Measurements from ENCODE around the gene GNAL. TPM values are rescaled to one million over a fixed set of nuclear protein-coding genes. Genes with fewer than 3 reads are reported as not detected.
A peak's percentile ranks its signal among the peaks of the same experiment; 100 is the strongest.

Gene GNAL
- total RNA-seq, 6 experiments from 2014 or later: 0.09 to 0.21 (median 0.17) TPM

DNA sequence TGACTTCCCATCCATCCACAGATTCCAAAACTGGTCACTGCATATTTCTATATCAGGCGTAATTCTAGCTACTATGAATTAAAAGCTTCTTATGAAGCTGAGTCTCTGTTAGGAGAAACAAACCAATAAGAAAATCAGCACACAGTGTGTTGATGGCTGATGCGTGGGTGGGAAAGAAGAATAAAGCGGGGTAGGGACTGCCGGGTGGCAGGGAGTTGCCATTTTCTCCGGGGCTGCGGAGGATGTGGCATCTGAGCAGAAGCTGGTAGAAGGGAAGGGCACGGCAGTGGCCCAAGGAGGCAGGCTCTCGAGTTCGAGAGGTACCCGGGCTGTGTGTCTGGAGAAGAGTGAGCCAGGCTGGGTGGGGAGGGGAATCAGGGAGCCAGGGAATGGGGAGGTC, 113.5 kb downstream of the GNAL start:
- peaks cover 16% of the 10 kb centered on the region for H3K4me1 Mint-ChIP-seq (ENCODE audit: low read depth)
- no peak for DNase-seq
- H3K27me3 Mint-ChIP-seq (ENCODE audit: insufficient read depth): peaks cover 14% of the 10 kb centered on the region
- no peak overlapping the region for H3K27ac Mint-ChIP-seq
- TF ChIP-seq, protein P1, sequence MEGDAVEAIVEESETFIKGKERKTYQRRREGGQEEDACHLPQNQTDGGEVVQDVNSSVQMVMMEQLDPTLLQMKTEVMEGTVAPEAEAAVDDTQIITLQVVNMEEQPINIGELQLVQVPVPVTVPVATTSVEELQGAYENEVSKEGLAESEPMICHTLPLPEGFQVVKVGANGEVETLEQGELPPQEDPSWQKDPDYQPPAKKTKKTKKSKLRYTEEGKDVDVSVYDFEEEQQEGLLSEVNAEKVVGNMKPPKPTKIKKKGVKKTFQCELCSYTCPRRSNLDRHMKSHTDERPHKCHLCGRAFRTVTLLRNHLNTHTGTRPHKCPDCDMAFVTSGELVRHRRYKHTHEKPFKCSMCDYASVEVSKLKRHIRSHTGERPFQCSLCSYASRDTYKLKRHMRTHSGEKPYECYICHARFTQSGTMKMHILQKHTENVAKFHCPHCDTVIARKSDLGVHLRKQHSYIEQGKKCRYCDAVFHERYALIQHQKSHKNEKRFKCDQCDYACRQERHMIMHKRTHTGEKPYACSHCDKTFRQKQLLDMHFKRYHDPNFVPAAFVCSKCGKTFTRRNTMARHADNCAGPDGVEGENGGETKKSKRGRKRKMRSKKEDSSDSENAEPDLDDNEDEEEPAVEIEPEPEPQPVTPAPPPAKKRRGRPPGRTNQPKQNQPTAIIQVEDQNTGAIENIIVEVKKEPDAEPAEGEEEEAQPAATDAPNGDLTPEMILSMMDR (IDR thresholded peaks at IDR 0.05): no peak
- no peaks in the 10 kb centered on the region for H3K36me3 Mint-ChIP-seq (ENCODE audit: low read depth)
- no peaks in the 10 kb centered on the region for H3K9me3 Mint-ChIP-seq
- no peak overlapping the region for H3K4me3 Mint-ChIP-seq

DNA sequence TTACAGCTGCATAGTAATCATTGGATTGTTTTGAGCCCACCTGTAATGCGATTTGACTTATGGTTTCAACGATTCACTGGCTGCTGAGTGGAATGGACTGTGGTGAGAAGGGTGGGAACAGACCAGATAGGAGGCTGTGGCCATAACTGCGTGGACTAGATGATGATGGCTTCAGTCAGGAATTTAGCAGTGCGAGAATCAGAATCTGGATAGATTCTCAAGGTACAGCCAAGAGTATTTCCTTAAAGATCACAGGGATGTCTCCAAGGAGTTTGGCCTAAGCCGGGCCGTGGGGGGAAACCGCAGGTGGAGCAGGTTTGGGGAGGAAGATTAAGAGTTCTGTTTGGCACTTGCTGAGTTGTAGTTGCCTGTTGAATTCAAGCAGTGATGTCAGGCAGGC, 118.2 kb downstream of the GNAL start:
- no peak for DNase-seq
- TF ChIP-seq, protein P1 (IDR thresholded peaks at IDR 0.05): no peak
- Mint-ChIP-seq H3K4me1 (ENCODE audit: low read depth) (peaks cover 30% of the 10 kb centered on the region), H3K27ac (peak overlapping the region; percentile 10), H3K4me3 (no peak overlapping the region), H3K27me3 (ENCODE audit: insufficient read depth) (peaks cover 2% of the 10 kb centered on the region), H3K9me3 (no peaks in the 10 kb centered on the region), H3K36me3 (ENCODE audit: low read depth) (no peaks in the 10 kb centered on the region)

DNA sequence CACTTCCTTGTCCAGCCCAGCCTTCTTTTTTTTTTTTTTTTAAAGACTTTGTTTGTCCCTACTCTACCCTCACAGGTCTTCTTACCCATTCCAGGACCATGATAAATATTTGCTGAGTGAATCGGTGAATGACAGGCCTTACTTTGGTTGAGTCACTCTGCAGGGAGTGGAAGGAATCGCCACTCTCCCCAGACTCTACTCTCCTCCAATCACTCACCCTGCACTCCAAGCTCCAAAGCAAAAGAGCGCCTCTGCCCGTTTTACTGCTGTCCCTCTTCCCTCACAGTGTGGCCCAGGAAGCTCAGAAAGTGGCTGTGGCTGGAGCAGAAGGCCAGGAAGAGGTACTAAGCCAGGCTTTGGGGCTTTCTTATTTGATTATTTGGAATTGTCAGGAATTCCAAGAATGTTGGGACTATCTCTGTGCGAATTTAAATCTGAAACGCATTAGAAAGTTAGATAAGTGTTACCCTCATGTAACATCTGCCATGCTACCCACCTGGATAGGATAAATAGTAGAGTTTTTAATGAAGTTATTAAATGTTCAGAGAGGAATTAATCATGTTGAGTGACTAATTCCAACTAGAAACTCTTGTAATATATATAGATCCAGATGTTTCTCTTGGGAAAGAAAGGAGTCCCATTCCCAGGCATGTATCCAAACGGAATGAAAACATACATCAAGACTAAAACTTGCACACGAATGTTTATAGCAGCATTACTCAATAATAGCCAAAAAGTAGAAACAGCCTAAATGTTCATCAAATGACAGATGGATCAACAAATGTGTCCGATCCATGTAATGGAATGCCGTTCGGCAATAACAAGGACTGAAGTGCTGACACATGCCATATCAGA, 119.2 kb downstream of the GNAL start:
- Mint-ChIP-seq H3K36me3 (ENCODE audit: low read depth) (no peaks in the 10 kb centered on the region), H3K27ac (peak overlapping the region; percentile 10), H3K27me3 (ENCODE audit: insufficient read depth) (no peaks in the 10 kb centered on the region; the same call in none of the 2 replicates), H3K4me1 (ENCODE audit: low read depth) (peaks cover 30% of the 10 kb centered on the region), H3K9me3 (no peaks in the 10 kb centered on the region), H3K4me3 (peak overlapping the region; percentile 21; the same call in 1 of the 2 replicates)
- DNase-seq: peak; percentile 44
- TF ChIP-seq, protein P1 (IDR thresholded peaks at IDR 0.05): no peak

DNA sequence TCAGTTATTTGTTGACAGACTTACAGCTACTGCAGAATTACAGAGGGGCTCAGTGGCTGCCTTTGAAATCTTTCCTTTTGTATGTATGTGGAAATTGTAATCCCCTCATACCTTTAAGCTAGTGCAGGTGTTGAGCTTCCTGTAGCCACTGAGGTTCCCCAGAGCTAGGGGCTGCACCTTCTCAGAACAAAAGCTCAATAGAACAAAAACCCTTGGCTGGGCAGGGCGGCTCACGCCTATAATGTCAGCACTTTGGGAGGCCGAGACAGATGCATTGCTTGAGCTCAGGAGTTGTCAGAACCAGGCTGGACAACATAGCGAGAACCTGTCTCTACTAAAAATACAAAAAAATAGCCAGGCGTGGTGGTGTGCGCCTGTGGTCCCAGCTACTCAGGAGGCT, 120.8 kb downstream of the GNAL start:
- Mint-ChIP-seq H3K9me3 (no peaks in the 10 kb centered on the region), H3K27me3 (ENCODE audit: insufficient read depth) (peaks cover 3% of the 10 kb centered on the region), H3K4me3 (no peak overlapping the region), H3K4me1 (ENCODE audit: low read depth) (peaks cover 30% of the 10 kb centered on the region), H3K36me3 (ENCODE audit: low read depth) (no peaks in the 10 kb centered on the region), H3K27ac (no peak overlapping the region)
- TF ChIP-seq, protein P1 (IDR thresholded peaks at IDR 0.05): no peak
- no peak for DNase-seq

DNA sequence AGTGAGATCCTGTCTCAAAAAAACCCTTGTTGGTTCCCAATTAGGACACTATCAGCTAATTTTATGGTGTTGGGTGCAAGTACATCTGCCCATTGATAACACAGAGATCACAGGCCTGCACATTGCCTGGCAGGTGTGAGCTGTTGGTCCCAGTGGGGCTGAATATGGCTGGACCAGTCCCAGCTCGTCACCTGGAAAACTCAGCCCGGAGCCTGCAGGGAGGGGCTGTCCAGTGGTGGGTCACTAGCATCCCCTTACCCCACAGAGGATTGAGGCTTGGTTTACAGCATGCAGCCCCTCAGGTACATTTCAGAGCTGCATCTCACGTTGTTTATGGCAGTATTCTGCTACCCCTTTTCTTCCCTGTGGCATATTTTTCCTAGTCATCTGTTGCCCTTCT, 121.3 kb downstream of the GNAL start:
- Mint-ChIP-seq H3K9me3 (no peaks in the 10 kb centered on the region), H3K4me1 (ENCODE audit: low read depth) (peaks cover 30% of the 10 kb centered on the region), H3K27ac (no peak overlapping the region), H3K4me3 (no peak overlapping the region), H3K27me3 (ENCODE audit: insufficient read depth) (peaks cover 4% of the 10 kb centered on the region), H3K36me3 (ENCODE audit: low read depth) (no peaks in the 10 kb centered on the region)
- TF ChIP-seq, protein P1 (IDR thresholded peaks at IDR 0.05): no peak
- no peak for DNase-seq
